Activated CD8-positive, alpha-beta memory T cell treated with anti-CD3 and anti-CD28 coated beads, Interleukin-2, amount 50 U/mL, for 1 hour (primary cell): ENCODE measurements around the gene EML1.

Source experiments
- DNase-seq: peaks from one replicate; pipeline ENCODE4 v3.0.0-alpha.2; 2020; ENCODE audit errors: extremely low read depth

Gene EML1

GRCh38 chr14:99990268-99991170 is 197.3 kb downstream of the EML1 start:
- no peak for DNase-seq

DNA sequence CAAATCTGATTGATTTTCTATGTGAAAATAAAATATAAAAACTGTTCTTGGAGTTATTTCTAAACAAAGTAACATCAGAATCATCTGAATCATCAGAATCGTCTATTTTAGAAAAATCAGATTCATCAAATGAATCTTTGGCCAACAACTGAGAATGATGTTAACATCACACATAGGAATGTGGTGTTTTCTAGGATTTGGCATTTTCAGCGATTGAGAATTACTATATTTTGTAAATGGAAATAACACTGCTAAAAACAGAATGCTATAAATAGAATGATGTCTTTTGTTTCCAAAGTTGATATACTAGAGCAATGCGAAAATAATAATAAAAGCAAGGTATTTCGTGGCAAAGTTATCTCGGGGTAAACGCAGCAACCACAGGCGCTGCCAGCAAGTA is 198.1 kb downstream of the EML1 start:
- no peak for DNase-seq
